ENCODE measurements around the gene MYCN. TPM values are rescaled to one million over a fixed set of nuclear protein-coding genes. Genes with fewer than 3 reads are reported as not detected.

The MYCN gene
- total RNA-seq, 6 experiments from 2014 or later: 0.07 to 0.35 (median 0.23) TPM; not detected in 2

- ATAC-seq (no peak), DNase-seq (no peak)
- Histone ChIP-seq H3K4me3 (no peak overlapping the region), H3K27ac (no peak overlapping the region), H3K9me3 (no peaks in the 10 kb centered on the region), H3K36me3 (no peaks in the 10 kb centered on the region), H3K27me3 (no peaks in the 10 kb centered on the region), H3K4me1 (no peaks in the 10 kb centered on the region)
- intact Hi-C loops (cut with DNase I): no loop called here
- TF ChIP-seq CTCF (IDR thresholded peaks at IDR 0.05) (no peak), POLR2A (IDR thresholded peaks at IDR 0.05) (no peak)
- WGBS (ENCODE audit: insufficient coverage, low coverage, low lambda C conversion rate, missing lambda C conversion rate): 79% methylated on average over 7 of the region's 7 CpGs
Measured at GRCh38 chr2:15955232-15955988, 15.1 kb downstream of the MYCN start.

GRCh38 chr2:15956230-15956629 is 15.9 kb downstream of the MYCN start:
- TF ChIP-seq CTCF (IDR thresholded peaks at IDR 0.05): no peak
- no peak for TF ChIP-seq POLR2A (IDR thresholded peaks at IDR 0.05)
- Histone ChIP-seq H3K9me3 (no peaks in the 10 kb centered on the region), H3K4me1 (no peaks in the 10 kb centered on the region), H3K4me3 (no peak overlapping the region), H3K27ac (no peak overlapping the region), H3K36me3 (no peaks in the 10 kb centered on the region), H3K27me3 (no peaks in the 10 kb centered on the region)
- ATAC-seq (no peak), DNase-seq (no peak)
- intact Hi-C loops (cut with DNase I): no loop called here
- 64% methylated on average over 3 of the region's 9 CpGs for WGBS (ENCODE audit: insufficient coverage, low coverage, low lambda C conversion rate, missing lambda C conversion rate)

GRCh38 chr2:15956751-15957736 is 16.7 kb downstream of the MYCN start:
- TF ChIP-seq POLR2A (IDR thresholded peaks at IDR 0.05) (no peak), CTCF (IDR thresholded peaks at IDR 0.05) (no peak)
- WGBS (ENCODE audit: insufficient coverage, low coverage, low lambda C conversion rate, missing lambda C conversion rate): 83% methylated on average over 15 of the region's 16 CpGs
- ATAC-seq (no peak), DNase-seq (no peak)
- no peaks in the 10 kb centered on the region for H3K27me3 ChIP-seq
- no peaks in the 10 kb centered on the region for H3K36me3 ChIP-seq
- intact Hi-C loops (cut with DNase I): no loop called here
- no peaks in the 10 kb centered on the region for H3K9me3 ChIP-seq
- no peaks in the 10 kb centered on the region for H3K4me1 ChIP-seq
- H3K27ac ChIP-seq: no peak overlapping the region
- no peak overlapping the region for H3K4me3 ChIP-seq

- DNase-seq: no peak
- Histone ChIP-seq H3K4me3 (no peak overlapping the region), H3K27me3 (no peaks in the 10 kb centered on the region), H3K4me1 (no peaks in the 10 kb centered on the region), H3K36me3 (no peaks in the 10 kb centered on the region), H3K27ac (no peak overlapping the region), H3K9me3 (no peaks in the 10 kb centered on the region)
- intact Hi-C loops (cut with DNase I): no loop called here
- no peak for ATAC-seq
- WGBS (ENCODE audit: insufficient coverage, low coverage, low lambda C conversion rate, missing lambda C conversion rate): 87% methylated on average over 8 of the region's 11 CpGs
- TF ChIP-seq CTCF (IDR thresholded peaks at IDR 0.05): no peak
- no peak for TF ChIP-seq POLR2A (IDR thresholded peaks at IDR 0.05)
Measured at GRCh38 chr2:15957881-15958713, 17.7 kb downstream of the MYCN start.
